HCT116 (cell line): ENCODE measurements around the gene MRPS33. TPM values are rescaled to one million over a fixed set of nuclear protein-coding genes. Genes with fewer than 3 reads are reported as not detected.

ENCODE experiments used
- ATAC-seq: fragments of 200-7000 bp; cut with Tn5 transposase; 2 replicates; pipeline ENCODE4 v1.9.1; 2020; ENCODE audit warnings: mild to moderate bottlenecking, moderate library complexity
- BruUV-seq: library from RNA; stranded (reverse); fragments of 400-500 nt; replicated peaks from 2 replicates; lab custom pipeline; 2021; lab: Mats Ljungman, UMichigan
- CTCF ChIA-PET: fragments of 300-600 bp; sonication (Branson Sonifier 250); formaldehyde crosslinking; loops from one replicate; lab custom pipeline; 2021; ENCODE audit warnings: antibody characterized with exemption; lab: Charles Lee
- POLR2A ChIA-PET: fragments of 300-600, 350-600 bp; sonication (Branson Sonifier 250); formaldehyde crosslinking; loops from one replicate; lab custom pipeline; 2021; ENCODE audit warnings: antibody characterized with exemption; lab: Charles Lee
- RAD21 ChIA-PET, 2 experiments: fragments of 300-600 bp; sonication (Branson Sonifier 250); formaldehyde crosslinking; loops; one replicate each; lab custom pipeline; 2023; ENCODE audit warnings: low total read pairs in 2 of 2; ENCODE audit not compliant: uncharacterized antibody in 2 of 2, unreplicated experiment in 2 of 2, low non-redundant PET in 1 of 2; lab: Charles Lee
- DNase-seq: peaks from one replicate; pipeline ENCODE4 v3.0.0-alpha.2; 2010; ENCODE audit warnings: low read depth, low spot score
- H2AFZ ChIP-seq: fragments of 200-600 bp; shearing (Covaris generic), sonication (generic); 2 replicates; pipeline ENCODE4 v1.6.1; 2017; ENCODE audit warnings: low read depth, mixed run types, mixed read lengths, antibody characterized with exemption, low read length; ENCODE audit not compliant: poor library complexity, severe bottlenecking
- H3K27ac ChIP-seq: 2 replicates; pipeline ENCODE4 v1.5.1; 2012; ENCODE audit warnings: low read depth, low read length
- H3K27me3 ChIP-seq: fragments of 200-600 bp; sonication (generic); 2 replicates; pipeline ENCODE4 v1.6.1; 2016; ENCODE audit warnings: mixed run types, low read length, mixed read lengths; ENCODE audit not compliant: insufficient read depth
- H3K36me3 ChIP-seq, 2 experiments: fragments of 200-500 bp in 1 of 2; fragments of 200-600 bp in 1 of 2; sonication (Bioruptor generic) in 1 of 2; sonication (generic) in 1 of 2; 2 replicates each; pipeline versions ENCODE4 v1.5.1 to v1.6.1; 2014 to 2016; ENCODE audit warnings: low read length in 2 of 2, inconsistent platforms in 1 of 2, mixed read lengths in 1 of 2, mixed run types in 1 of 2; ENCODE audit not compliant: insufficient read depth in 2 of 2, control insufficient read depth in 1 of 2
- H3K4me1 ChIP-seq, 2 experiments: fragments of 200-600 bp in 1 of 2; sonication (generic) in 1 of 2; 2 replicates each; pipeline versions ENCODE4 v1.5.1 to v1.6.1; 2012 to 2017; ENCODE audit warnings: low read length in 2 of 2, inconsistent platforms in 1 of 2, mild to moderate bottlenecking in 1 of 2, mixed read lengths in 1 of 2, mixed run types in 1 of 2, moderate library complexity in 1 of 2; ENCODE audit not compliant: insufficient read depth in 2 of 2, control insufficient read depth in 1 of 2
- H3K4me2 ChIP-seq: fragments of 200-600 bp; sonication (generic); 2 replicates; pipeline ENCODE4 v1.6.1; 2017; ENCODE audit warnings: mixed run types, low read length, mixed read lengths
- H3K4me3 ChIP-seq, 2 experiments: fragments of 200-600 bp in 1 of 2; sonication (generic) in 1 of 2; replicated peaks in 1 of 2; 2 replicates each; pipeline ENCODE4 v1.5.1; 2011 to 2016; ENCODE audit warnings: low read length in 2 of 2, control low read depth in 1 of 2, low read depth in 1 of 2, mild to moderate bottlenecking in 1 of 2, mixed read lengths in 1 of 2, mixed run types in 1 of 2
- H3K79me2 ChIP-seq: fragments of 200-600 bp; sonication (generic); 2 replicates; pipeline ENCODE4 v1.6.1; 2017; ENCODE audit warnings: mild to moderate bottlenecking, mixed run types, low read length, moderate library complexity, mixed read lengths; ENCODE audit not compliant: insufficient read depth
- H3K9ac ChIP-seq: fragments of 200-600 bp; sonication (generic); 2 replicates; pipeline ENCODE4 v1.6.1; 2016; ENCODE audit warnings: low read length, mixed read lengths
- H3K9me2 ChIP-seq: fragments of 200-600 bp; sonication (generic), shearing (Covaris generic); 2 replicates; pipeline ENCODE4 v1.6.1; 2017; ENCODE audit warnings: mixed run types, mild to moderate bottlenecking, moderate library complexity; ENCODE audit not compliant: insufficient read depth
- H3K9me3 ChIP-seq, 2 experiments: fragments of 200-500 bp in 1 of 2; fragments of 200-600 bp in 1 of 2; sonication (Bioruptor generic) in 1 of 2; sonication (generic) in 1 of 2; 2 replicates each; pipeline ENCODE4 v1.6.1; 2014 to 2017; ENCODE audit warnings: low read length in 2 of 2, mixed read lengths in 2 of 2, inconsistent platforms in 1 of 2, low read depth in 1 of 2, mild to moderate bottlenecking in 1 of 2, mixed run types in 1 of 2, moderate library complexity in 1 of 2; ENCODE audit not compliant: control insufficient read depth in 1 of 2, insufficient read depth in 1 of 2
- H4K20me1 ChIP-seq: fragments of 200-600 bp; sonication (generic), shearing (Covaris generic); 2 replicates; pipeline ENCODE4 v1.6.1; 2017; ENCODE audit warnings: mixed run types, mild to moderate bottlenecking, moderate library complexity; ENCODE audit not compliant: insufficient read depth
- CBX3 ChIP-seq: IDR thresholded peaks from 2 replicates; pipeline ENCODE4 v1.6.1; 2012; ENCODE audit warnings: low read depth
- CEBPB ChIP-seq: IDR thresholded peaks from 2 replicates; pipeline ENCODE4 v1.6.1; 2012; ENCODE audit warnings: low read depth
- EGR1 ChIP-seq: IDR thresholded peaks from 2 replicates; pipeline ENCODE4 v1.6.1; 2012; ENCODE audit warnings: low read depth
- EZH2 ChIP-seq: fragments of 200-600 bp; sonication (generic); IDR thresholded peaks from 2 replicates; pipeline ENCODE4 v1.6.1; 2017; ENCODE audit warnings: antibody characterized with exemption, mixed run types
- EZH2phosphoT487 ChIP-seq: fragments of 200-600 bp; IDR thresholded peaks from 2 replicates; pipeline ENCODE4 v1.6.1; 2018; ENCODE audit warnings: antibody characterized with exemption, borderline replicate concordance
- FOSL1 ChIP-seq: IDR thresholded peaks from 2 replicates; pipeline ENCODE4 v1.6.1; 2012; ENCODE audit warnings: low read depth
- POLR2AphosphoS5 ChIP-seq: IDR thresholded peaks from 2 replicates; pipeline ENCODE4 v1.6.1; 2011; ENCODE audit warnings: mild to moderate bottlenecking, low read depth, low read length, moderate library complexity
- RAD21 ChIP-seq: IDR thresholded peaks from 2 replicates; pipeline ENCODE4 v1.6.1; 2012; ENCODE audit warnings: low read depth, mild to moderate bottlenecking
- SP1 ChIP-seq: IDR thresholded peaks from 2 replicates; pipeline ENCODE4 v1.6.1; 2012; ENCODE audit warnings: low read depth
- SRF ChIP-seq: IDR thresholded peaks from 2 replicates; pipeline ENCODE4 v1.6.1; 2012; ENCODE audit warnings: low read depth
- TCF7L2 ChIP-seq: IDR thresholded peaks from 2 replicates; pipeline ENCODE4 v1.7.0; 2011; ENCODE audit warnings: borderline replicate concordance, inconsistent platforms; ENCODE audit not compliant: insufficient read depth, insufficient read length; ENCODE audit errors: extremely low read depth
- ZFX ChIP-seq: fragments of 450-650 bp; IDR thresholded peaks from 2 replicates; pipeline ENCODE4 v1.6.1; 2017
- ZNF274 ChIP-seq: fragments of 200-500 bp; sonication (Bioruptor generic); IDR thresholded peaks from 2 replicates; pipeline ENCODE4 v1.6.1; 2014; ENCODE audit warnings: mild to moderate bottlenecking, low read depth, low read length, inconsistent platforms
- intact Hi-C: fragments of 100-400 bp; cut with micrococcal nuclease; formaldehyde crosslinking; loops from 2 replicates; pipeline ENCODE4 v1.10.0; 2022
- total RNA-seq: library from RNA; stranded (reverse); gene quantifications from one replicate; pipeline ENCODE4 v1.2.1, GENCODE V29; 2021; ENCODE audit not compliant: unreplicated experiment
- TF ChIP-seq, protein P1 (sequence below): IDR thresholded peaks from 2 replicates; pipeline ENCODE4 v1.6.1; 2011; ENCODE audit warnings: mild to moderate bottlenecking, low read length, moderate library complexity; ENCODE audit not compliant: insufficient replicate concordance; ENCODE audit errors: extremely low read depth
- TF ChIP-seq, protein P2 (sequence below), 3 experiments: fragments of 200-600 bp in 1 of 3; sonication (generic) in 1 of 3; IDR thresholded peaks in 2 of 3; conservative IDR thresholded peaks in 1 of 3; 2 replicates each; pipeline ENCODE4 v1.5.1; 2012 to 2017; ENCODE audit warnings: low read depth in 2 of 3, low read length in 2 of 3, antibody characterized with exemption in 1 of 3, borderline replicate concordance in 1 of 3, control low read depth in 1 of 3, mild to moderate bottlenecking in 1 of 3, mixed read lengths in 1 of 3, mixed run types in 1 of 3, moderate library complexity in 1 of 3; ENCODE audit not compliant: insufficient read depth in 1 of 3
- TF ChIP-seq, protein P3 (sequence below): IDR thresholded peaks from 2 replicates; pipeline ENCODE4 v1.6.1; 2012
- TF ChIP-seq, protein P4 (sequence below): IDR thresholded peaks from 2 replicates; pipeline ENCODE4 v1.6.1; 2012; ENCODE audit warnings: low read depth

Gene MRPS33
- total RNA-seq, 1 experiment from 2014 or later: 77.3 TPM

DNA sequence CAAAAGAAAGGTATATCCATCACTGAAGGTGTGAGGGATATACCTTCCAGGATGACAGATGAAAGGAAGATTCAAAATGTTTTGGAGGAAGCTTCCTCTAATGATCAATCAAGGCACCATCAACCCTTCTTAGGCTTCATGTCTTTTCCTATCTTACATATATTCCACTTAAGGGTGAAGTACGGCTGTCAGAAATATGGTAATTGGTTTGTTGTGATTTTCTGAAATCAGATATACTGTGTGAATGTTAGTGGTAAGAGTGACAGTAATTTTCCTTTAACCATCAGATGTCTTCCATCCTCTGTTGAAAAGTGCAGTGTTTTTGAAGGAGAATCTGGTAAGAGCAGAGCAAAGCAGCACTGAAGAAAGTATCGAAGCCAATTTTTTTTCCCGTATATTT lies 2.8 kb upstream of the MRPS33 start:
- Histone ChIP-seq H3K27ac (no peak overlapping the region), H4K20me1 (no peaks in the 10 kb centered on the region), H3K9me3 (no peaks in the 10 kb centered on the region), H3K36me3 (no peaks in the 10 kb centered on the region), H3K79me2 (peaks cover 19% of the 10 kb centered on the region), H2AFZ (no peak overlapping the region), H3K27me3 (0 out of 2 replicates have a peak, but pooled peaks cover 3% of the 10 kb centered on the region), H3K9me2 (no peaks in the 10 kb centered on the region), H3K4me1 (peaks cover 5 to 15% of the 10 kb centered on the region in 2 experiments; a peak in 3 of 4 replicates), H3K4me3 (no peak overlapping the region), H3K4me2 (no peak overlapping the region), H3K9ac (no peak overlapping the region)
- intact Hi-C loops: loop anchor here (5.0 kb wide), 2 partner anchors 205 to 515 kb away; no protein-coding TSS in a partner anchor
- ATAC-seq (no peak), DNase-seq (no peak)
- TF ChIP-seq, protein P1, sequence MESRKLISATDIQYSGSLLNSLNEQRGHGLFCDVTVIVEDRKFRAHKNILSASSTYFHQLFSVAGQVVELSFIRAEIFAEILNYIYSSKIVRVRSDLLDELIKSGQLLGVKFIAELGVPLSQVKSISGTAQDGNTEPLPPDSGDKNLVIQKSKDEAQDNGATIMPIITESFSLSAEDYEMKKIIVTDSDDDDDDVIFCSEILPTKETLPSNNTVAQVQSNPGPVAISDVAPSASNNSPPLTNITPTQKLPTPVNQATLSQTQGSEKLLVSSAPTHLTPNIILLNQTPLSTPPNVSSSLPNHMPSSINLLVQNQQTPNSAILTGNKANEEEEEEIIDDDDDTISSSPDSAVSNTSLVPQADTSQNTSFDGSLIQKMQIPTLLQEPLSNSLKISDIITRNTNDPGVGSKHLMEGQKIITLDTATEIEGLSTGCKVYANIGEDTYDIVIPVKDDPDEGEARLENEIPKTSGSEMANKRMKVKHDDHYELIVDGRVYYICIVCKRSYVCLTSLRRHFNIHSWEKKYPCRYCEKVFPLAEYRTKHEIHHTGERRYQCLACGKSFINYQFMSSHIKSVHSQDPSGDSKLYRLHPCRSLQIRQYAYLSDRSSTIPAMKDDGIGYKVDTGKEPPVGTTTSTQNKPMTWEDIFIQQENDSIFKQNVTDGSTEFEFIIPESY: no peak
- TF ChIP-seq FOSL1: no peak
- TF ChIP-seq EGR1: no peak
- no peak for TF ChIP-seq SP1
- no peak for TF ChIP-seq CBX3
- TF ChIP-seq, protein P2, sequence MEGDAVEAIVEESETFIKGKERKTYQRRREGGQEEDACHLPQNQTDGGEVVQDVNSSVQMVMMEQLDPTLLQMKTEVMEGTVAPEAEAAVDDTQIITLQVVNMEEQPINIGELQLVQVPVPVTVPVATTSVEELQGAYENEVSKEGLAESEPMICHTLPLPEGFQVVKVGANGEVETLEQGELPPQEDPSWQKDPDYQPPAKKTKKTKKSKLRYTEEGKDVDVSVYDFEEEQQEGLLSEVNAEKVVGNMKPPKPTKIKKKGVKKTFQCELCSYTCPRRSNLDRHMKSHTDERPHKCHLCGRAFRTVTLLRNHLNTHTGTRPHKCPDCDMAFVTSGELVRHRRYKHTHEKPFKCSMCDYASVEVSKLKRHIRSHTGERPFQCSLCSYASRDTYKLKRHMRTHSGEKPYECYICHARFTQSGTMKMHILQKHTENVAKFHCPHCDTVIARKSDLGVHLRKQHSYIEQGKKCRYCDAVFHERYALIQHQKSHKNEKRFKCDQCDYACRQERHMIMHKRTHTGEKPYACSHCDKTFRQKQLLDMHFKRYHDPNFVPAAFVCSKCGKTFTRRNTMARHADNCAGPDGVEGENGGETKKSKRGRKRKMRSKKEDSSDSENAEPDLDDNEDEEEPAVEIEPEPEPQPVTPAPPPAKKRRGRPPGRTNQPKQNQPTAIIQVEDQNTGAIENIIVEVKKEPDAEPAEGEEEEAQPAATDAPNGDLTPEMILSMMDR (IDR thresholded peaks at IDR 0.05 in 2 of 3, conservative IDR thresholded peaks at IDR 0.05 in 1 of 3; ENCODE audit: borderline replicate concordance in 1 of 3, insufficient read depth in 1 of 3, low read depth in 2 of 3, low read length in 2 of 3): no peak
- no peak for TF ChIP-seq EZH2
- no peak for TF ChIP-seq CEBPB
- no peak for TF ChIP-seq EZH2phosphoT487
- TF ChIP-seq ZNF274: no peak
- no peak for TF ChIP-seq TCF7L2
- TF ChIP-seq RAD21: no peak
- no peak for TF ChIP-seq ZFX
- TF ChIP-seq, protein P3, sequence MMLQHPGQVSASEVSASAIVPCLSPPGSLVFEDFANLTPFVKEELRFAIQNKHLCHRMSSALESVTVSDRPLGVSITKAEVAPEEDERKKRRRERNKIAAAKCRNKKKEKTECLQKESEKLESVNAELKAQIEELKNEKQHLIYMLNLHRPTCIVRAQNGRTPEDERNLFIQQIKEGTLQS: no peak
- TF ChIP-seq, protein P4, sequence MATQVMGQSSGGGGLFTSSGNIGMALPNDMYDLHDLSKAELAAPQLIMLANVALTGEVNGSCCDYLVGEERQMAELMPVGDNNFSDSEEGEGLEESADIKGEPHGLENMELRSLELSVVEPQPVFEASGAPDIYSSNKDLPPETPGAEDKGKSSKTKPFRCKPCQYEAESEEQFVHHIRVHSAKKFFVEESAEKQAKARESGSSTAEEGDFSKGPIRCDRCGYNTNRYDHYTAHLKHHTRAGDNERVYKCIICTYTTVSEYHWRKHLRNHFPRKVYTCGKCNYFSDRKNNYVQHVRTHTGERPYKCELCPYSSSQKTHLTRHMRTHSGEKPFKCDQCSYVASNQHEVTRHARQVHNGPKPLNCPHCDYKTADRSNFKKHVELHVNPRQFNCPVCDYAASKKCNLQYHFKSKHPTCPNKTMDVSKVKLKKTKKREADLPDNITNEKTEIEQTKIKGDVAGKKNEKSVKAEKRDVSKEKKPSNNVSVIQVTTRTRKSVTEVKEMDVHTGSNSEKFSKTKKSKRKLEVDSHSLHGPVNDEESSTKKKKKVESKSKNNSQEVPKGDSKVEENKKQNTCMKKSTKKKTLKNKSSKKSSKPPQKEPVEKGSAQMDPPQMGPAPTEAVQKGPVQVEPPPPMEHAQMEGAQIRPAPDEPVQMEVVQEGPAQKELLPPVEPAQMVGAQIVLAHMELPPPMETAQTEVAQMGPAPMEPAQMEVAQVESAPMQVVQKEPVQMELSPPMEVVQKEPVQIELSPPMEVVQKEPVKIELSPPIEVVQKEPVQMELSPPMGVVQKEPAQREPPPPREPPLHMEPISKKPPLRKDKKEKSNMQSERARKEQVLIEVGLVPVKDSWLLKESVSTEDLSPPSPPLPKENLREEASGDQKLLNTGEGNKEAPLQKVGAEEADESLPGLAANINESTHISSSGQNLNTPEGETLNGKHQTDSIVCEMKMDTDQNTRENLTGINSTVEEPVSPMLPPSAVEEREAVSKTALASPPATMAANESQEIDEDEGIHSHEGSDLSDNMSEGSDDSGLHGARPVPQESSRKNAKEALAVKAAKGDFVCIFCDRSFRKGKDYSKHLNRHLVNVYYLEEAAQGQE: no peak
- no peak for TF ChIP-seq SRF
- TF ChIP-seq POLR2AphosphoS5: no peak
- CTCF ChIA-PET: interaction anchor here (0.7 kb wide), 1 partner anchor 357 kb away, joined by 3 read pairs; no protein-coding TSS in a partner anchor
- POLR2A ChIA-PET: no interaction called here
- no TSS peak for BruUV-seq
- RAD21 ChIA-PET: no interaction called here
